Measurements from ENCODE around the gene TRIM8.

The TRIM8 gene

GRCh38 chr10:102648269-102648888 lies 4.1 kb downstream of the TRIM8 start:
- H3K4me1 ChIP-seq (ENCODE audit: insufficient read depth, poor library complexity, severe bottlenecking), result peaks cover 16% of the 10 kb centered on the region
- TF ChIP-seq CTCF (IDR thresholded peaks at IDR 0.05; ENCODE audit: poor library complexity, severe bottlenecking), result no peak
- peak; percentile 34 for DNase-seq (ENCODE audit: low spot score)
- peak overlapping the region; percentile 94 for H3K27ac ChIP-seq (ENCODE audit: poor library complexity, severe bottlenecking)
- no peaks in the 10 kb centered on the region for H3K9me3 ChIP-seq (ENCODE audit: severe bottlenecking)
- H3K4me3 ChIP-seq (ENCODE audit: severe bottlenecking), result no peak overlapping the region
- H3K36me3 ChIP-seq (ENCODE audit: low read depth), result peaks cover 28% of the 10 kb centered on the region
- no peak for ATAC-seq (ENCODE audit: low read depth)
- H3K27me3 ChIP-seq (ENCODE audit: insufficient read depth, poor library complexity, severe bottlenecking), result no peaks in the 10 kb centered on the region

GRCh38 chr10:102648889-102649796 lies 4.9 kb downstream of the TRIM8 start:
- Histone ChIP-seq H3K4me3 (ENCODE audit: severe bottlenecking) (no peak overlapping the region), H3K4me1 (ENCODE audit: insufficient read depth, poor library complexity, severe bottlenecking) (peaks cover 16% of the 10 kb centered on the region), H3K36me3 (ENCODE audit: low read depth) (peaks cover 35% of the 10 kb centered on the region), H3K27ac (ENCODE audit: poor library complexity, severe bottlenecking) (peak overlapping the region; percentile 94), H3K27me3 (ENCODE audit: insufficient read depth, poor library complexity, severe bottlenecking) (no peaks in the 10 kb centered on the region), H3K9me3 (ENCODE audit: severe bottlenecking) (no peaks in the 10 kb centered on the region)
- no peak for TF ChIP-seq CTCF (IDR thresholded peaks at IDR 0.05; ENCODE audit: poor library complexity, severe bottlenecking)
- no peak for ATAC-seq (ENCODE audit: low read depth)
- peak; percentile 39 for DNase-seq (ENCODE audit: low spot score)

GRCh38 chr10:102649797-102650654 lies 5.7 kb downstream of the TRIM8 start:
- DNase-seq (ENCODE audit: low spot score) (peak; percentile 65), ATAC-seq (ENCODE audit: low read depth) (no peak)
- Histone ChIP-seq H3K27me3 (ENCODE audit: insufficient read depth, poor library complexity, severe bottlenecking) (no peaks in the 10 kb centered on the region), H3K9me3 (ENCODE audit: severe bottlenecking) (no peaks in the 10 kb centered on the region), H3K27ac (ENCODE audit: poor library complexity, severe bottlenecking) (peak overlapping the region; percentile 94), H3K4me1 (ENCODE audit: insufficient read depth, poor library complexity, severe bottlenecking) (peaks cover 16% of the 10 kb centered on the region), H3K4me3 (ENCODE audit: severe bottlenecking) (no peak overlapping the region), H3K36me3 (ENCODE audit: low read depth) (peaks cover 43% of the 10 kb centered on the region)
- no peak for TF ChIP-seq CTCF (IDR thresholded peaks at IDR 0.05; ENCODE audit: poor library complexity, severe bottlenecking)

GRCh38 chr10:102650655-102651454 lies 6.6 kb downstream of the TRIM8 start:
- Histone ChIP-seq H3K9me3 (ENCODE audit: severe bottlenecking) (no peaks in the 10 kb centered on the region), H3K4me3 (ENCODE audit: severe bottlenecking) (no peak overlapping the region), H3K36me3 (ENCODE audit: low read depth) (peaks cover 51% of the 10 kb centered on the region), H3K27ac (ENCODE audit: poor library complexity, severe bottlenecking) (no peak overlapping the region), H3K4me1 (ENCODE audit: insufficient read depth, poor library complexity, severe bottlenecking) (peaks cover 16% of the 10 kb centered on the region), H3K27me3 (ENCODE audit: insufficient read depth, poor library complexity, severe bottlenecking) (no peaks in the 10 kb centered on the region)
- DNase-seq (ENCODE audit: low spot score) (no peak), ATAC-seq (ENCODE audit: low read depth) (no peak)
- no peak for TF ChIP-seq CTCF (IDR thresholded peaks at IDR 0.05; ENCODE audit: poor library complexity, severe bottlenecking)
